Glomerular visceral epithelial cell (primary cell): ENCODE data around the gene CDC42EP3.

Source experiments
- DNase-seq: peaks from one replicate; pipeline ENCODE4 v3.0.0-alpha.2; 2016; ENCODE audit errors: extremely low spot score

Gene CDC42EP3

DNA sequence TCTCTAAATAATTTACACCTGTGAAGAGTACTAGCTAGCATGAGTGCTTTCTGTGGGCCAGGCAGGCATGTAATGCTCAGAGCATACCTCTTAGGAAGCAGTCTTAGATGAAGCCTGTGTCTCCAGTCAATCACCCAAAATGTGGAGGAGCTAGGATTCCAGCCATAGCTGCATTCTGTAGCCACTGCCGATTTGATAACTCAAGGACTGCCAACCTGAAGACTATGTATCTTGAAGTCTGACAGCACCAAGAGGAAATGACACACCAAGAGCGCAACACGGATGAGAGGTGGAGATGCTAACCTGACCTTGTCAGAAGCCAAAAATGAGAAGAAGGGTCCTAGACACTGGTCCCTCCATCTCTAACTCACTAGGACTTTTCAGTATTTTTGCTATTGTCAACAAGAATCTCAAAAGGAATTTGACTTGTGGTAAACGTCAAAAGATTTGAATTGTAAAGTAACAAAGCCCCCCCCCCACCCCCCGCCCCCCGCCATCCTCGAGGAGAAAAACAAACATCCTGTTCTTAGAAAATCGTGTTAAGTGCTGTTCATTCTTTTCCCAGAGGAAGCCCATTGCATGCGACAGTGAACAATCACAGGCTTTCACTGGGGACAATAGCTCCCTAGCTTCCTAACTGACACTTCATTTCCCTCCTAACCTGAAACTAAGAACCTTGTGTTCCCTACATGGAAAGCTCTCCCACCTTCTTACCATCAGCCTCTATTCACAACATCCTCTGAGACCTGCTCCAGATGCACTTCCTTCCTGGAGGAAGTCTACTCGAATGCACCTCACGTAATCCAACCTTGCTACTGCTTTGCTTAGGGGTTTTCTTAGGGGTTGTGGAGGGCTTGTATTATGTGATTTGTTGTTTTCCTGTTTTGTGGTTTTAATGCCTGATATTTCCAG, 14.7 kb downstream of the CDC42EP3 start:
- no peak for DNase-seq

DNA sequence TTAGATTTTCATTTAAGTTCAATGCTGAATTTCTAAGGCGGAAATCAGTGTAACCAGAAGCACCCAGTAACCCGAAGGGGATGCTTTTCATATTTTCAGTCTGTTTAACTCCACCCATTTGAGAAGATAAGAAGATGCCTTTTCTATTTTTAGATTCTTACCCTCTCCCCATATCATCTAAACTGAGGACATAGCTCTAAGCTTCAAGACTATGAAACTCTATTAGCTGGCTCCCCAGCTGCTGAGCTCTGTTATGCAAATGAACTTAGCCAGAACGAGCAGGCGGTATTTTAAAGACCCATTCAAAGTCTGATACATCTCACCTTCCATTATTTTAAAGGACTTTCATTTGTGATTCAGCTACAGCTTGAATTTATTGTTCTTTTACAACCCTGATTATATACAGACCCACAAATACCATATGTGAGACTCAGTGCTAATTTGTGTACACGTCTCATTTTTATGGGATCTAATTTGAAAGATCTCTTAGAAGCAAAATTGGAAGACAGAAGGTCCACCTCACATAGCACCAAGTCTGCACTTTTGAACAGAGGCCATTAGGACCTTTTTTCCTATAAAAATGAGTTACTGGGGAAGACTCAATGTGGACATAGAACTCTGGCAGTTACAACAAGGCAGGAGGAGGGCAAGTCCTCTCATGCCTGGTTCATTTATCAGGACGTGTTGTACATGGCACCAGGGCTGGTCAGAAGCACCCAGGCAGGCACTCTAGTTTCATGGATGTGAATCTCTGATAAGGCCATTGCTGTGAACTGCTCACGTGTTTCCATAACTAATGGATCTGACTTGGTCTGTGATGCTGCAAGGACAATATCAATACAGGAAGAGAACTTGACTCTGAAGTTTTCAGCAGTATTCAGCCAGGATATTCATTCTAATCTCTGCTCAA, 16.3 kb downstream of the CDC42EP3 start:
- no peak for DNase-seq

DNA sequence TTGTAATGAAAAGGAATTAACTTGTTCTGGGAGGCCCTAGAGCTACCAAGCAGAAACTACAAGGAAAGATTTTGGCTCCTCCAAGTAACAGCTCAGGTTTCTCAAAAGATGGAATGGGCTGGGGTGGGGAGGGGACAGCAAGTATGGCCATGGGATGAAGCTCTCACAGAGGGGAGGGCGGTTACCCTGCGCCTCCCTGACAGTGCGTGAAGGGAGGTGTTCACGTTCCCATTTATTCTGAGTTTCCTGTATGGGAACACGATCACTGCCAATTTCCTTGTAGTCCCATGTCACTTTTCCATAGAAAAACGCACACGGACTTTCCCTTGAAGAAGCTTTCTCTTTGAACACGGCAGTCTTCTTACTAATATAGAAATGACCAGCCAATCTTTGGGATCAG, 17.0 kb downstream of the CDC42EP3 start:
- no peak for DNase-seq

DNA sequence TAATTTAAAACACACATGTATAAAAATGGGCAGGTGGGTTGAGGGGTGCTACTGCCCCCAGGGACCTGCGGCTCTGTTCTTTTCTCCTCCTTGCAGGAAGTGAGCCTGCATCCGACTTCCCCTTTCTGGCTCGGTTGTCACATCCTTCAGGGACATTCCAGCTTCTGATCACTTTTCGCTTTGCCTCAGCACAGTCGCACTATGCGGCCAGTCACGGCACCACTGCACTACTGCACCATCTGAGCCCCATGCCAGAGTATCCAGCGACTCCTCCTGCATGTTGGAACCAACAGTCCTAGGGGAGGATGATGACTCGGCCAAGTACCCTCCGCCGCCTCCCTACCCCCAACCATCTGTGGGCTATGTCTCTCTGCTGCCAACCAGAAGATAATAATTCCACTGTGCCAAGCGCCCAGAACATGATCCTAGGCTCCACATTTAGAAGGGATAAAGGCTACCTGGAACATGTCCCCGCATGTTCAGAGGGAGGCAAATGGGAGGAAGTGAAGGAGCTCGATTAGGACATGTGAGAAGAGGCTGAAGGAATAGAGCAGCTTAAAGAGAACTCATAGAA, 17.6 kb downstream of the CDC42EP3 start:
- DNase-seq = peak; percentile 33

DNA sequence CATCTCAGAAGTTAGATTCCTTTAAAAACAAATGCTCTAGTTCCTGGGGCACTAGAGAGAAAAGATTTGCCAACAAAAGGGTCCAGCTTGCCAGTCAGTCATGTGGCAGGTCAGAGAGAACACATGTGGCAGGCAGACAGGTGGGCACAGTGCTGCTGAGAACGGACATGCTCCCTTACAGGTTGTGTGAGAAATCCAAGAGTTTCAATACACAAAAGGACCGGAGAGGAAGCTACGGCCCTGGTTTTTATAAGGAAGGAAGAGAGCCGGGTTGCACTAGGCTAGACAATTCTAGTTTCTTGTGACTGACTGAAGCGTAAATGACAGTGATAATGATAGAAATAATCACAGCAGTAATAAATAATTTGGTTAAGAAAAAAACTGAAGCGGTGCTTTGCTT, 18.3 kb downstream of the CDC42EP3 start:
- no peak for DNase-seq

DNA sequence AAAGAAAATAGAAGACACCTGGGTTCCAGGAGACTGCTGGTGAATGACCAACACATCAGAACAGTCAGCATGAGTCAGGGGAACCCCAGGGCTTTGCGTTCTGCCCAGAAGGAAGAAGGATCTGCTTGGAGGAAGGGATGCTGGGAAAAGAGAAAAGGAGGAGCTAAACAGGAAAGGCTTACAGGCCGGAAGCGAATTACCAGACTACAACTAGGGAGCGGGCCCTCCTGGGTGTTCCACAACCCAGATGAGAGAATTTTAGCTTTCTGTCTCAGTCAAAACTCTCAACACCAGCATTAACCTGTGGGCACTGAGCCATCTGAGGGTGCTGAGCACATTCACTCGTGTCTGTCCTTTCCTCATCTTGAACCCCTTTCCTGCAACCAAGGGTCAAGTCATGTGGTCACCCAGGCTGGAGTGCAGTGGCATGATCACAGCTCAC, 19.2 kb downstream of the CDC42EP3 start:
- peak; percentile 95 for DNase-seq

DNA sequence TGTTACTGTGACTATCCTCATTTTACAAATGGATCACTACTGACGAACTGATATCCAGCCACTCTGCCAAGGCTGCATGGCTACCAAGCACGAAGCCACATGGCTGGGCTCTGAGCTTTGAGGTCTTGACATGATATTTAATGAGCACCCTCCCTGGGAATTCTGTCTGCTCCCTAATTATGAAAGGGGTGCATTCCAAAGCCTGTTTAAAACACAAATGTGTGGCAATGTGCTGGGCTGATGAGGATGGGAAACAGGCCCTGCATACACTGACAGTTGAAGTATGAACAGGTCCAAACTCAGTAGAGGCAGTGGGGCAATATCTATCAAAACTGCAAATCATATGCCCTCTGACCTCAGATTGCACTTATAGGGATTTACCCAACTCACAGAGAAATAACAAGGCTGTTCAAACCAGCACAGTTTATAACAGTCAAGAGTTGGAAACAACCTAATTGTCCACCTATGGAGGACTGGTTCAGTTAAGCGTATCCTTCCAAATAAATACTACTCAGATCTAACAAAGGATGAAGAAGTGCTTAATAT, 20.8 kb downstream of the CDC42EP3 start:
- no peak for DNase-seq

DNA sequence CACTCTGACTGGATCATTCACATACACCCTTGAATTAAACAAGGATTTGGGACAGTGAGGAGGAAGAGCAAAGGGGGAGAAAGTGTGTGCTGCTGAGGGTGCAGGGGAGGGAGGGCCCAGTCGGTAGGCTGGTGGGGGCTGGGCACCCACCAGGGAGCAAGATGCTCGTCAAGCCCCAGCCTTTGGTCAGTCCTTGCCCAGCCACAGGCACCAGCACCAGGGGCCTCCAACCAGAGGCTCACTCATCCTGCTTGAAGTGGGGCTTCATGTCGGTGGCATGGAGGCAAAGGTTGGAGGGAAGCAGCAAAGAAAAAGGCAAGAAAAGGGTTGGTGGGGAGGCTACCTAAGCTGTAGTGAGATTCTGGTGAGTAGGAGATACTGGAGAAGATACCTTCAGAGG, 21.9 kb downstream of the CDC42EP3 start:
- DNase-seq = no peak

DNA sequence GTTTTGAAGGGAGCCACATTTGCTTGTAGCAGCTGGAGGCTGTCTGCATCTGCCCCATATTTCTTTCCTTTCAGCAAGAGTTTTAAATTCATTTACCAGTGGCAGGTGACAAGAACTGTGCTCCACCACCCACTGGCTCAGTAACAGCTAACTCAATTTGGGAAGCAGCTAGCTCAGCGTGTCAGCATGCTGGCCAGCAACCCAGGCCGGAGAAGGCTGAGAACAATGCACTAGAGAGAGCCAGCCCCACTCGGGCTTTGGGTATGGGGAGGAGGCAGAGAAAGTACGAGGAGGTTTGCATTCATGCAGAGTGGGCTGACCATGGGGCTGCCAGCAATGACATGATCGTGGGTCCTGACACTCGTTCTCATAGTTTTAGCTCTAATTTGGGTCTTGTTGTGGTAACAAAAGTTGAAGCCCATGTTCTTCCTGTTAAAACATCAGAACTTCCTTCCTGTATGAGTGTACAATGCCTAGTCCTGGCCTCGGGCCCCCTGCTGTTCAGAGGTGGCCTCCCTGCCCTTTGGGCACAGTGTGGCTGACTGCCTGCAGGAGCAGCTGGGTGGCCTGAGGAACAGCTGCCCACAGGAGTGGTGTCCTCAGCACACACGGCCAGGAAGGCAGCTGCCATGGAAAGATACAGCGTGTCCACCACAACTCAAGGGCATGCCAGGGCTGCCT, 23.0 kb downstream of the CDC42EP3 start:
- no peak for DNase-seq

DNA sequence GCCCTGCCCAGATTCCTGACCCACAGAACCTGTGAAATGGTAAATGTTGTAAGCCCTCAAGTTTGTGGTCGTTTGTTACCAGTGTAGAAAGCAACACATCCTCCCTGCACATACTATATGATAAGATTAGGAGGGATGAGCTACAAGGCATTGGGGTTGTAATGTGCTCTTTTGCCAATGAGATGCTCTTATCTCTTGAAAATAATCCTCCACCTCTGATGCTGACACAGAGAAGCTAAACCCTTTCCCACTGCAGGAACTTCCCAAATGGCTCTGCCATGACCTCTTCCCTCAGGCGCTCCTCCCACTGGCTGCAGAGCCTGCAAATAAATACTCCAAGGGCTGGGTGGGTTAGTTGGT, 23.5 kb downstream of the CDC42EP3 start:
- no peak for DNase-seq

DNA sequence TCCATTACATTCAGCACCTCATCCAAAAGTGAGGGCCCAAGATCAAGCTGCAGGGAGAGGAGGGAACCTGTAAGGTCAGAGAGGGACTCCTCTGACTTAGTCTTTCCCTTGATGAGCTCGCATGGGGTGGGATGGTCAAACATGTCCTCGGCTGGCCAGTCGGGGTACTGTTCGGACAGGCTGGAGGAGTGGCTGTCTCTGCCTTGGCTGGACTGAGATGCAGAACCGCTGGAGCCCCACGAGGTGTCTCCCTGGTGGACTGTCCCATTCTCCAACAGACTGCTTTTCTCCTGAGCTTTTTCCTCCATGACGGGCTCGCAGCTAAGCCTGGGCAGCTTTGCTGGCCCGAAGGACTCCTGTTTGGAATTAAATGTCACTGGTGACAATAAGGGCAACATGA, 25.6 kb downstream of the CDC42EP3 start:
- no peak for DNase-seq

DNA sequence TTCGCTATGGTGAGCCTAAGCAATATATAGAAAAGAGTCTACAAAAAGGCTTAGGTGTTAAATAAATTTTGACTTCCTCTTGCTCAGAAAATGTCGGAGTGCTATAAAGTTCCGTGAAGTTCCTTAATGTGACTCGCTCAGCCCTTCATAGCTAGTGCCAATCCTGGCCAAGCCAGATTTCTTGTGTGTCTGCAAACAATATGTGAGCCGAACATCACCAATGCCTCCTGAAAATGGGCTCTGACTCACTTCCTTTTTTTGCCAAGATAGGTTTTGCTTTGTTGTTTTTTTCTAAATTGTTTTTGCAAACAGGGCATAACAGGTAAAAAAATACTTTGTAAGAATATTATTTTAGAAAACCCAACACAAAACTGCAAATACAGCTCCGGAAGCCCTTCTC, 26.1 kb downstream of the CDC42EP3 start:
- peak; percentile 41 for DNase-seq

DNA sequence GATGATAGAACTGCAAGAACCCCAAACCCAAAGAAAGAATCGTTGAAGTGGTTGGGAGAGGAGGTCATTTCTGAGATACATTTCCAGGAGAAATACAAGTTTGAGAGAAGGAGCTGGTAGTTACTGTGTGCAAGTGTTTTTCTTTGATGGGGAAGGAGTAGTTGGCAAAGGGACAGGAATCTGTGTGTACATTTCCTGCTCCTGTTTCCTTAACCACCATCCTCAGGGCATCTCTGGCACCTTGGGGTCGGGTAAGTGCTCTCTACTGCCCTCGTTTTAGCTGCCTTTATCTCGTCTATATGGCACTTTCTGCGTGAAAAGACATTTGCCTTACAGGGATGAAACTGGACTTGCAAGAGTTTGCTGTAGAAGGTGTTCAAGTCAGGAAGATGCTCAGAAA, 27.3 kb downstream of the CDC42EP3 start:
- no peak for DNase-seq

DNA sequence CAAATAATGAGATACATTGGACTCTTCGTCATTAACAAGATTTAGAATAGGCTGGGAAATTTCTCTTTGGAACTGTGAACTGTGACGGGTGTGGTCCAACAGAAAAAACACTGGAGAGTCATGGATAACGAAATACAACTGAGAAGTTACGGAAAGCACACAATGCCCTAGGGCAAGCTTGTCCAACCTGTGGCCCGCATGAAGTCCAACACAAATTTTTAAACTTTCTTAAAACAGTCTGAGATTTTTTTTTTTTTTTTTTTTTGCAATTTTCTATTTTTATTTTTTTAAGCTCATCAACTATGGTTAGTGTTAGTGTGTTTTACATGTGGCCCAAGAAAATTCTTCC, 27.7 kb downstream of the CDC42EP3 start:
- no peak for DNase-seq

DNA sequence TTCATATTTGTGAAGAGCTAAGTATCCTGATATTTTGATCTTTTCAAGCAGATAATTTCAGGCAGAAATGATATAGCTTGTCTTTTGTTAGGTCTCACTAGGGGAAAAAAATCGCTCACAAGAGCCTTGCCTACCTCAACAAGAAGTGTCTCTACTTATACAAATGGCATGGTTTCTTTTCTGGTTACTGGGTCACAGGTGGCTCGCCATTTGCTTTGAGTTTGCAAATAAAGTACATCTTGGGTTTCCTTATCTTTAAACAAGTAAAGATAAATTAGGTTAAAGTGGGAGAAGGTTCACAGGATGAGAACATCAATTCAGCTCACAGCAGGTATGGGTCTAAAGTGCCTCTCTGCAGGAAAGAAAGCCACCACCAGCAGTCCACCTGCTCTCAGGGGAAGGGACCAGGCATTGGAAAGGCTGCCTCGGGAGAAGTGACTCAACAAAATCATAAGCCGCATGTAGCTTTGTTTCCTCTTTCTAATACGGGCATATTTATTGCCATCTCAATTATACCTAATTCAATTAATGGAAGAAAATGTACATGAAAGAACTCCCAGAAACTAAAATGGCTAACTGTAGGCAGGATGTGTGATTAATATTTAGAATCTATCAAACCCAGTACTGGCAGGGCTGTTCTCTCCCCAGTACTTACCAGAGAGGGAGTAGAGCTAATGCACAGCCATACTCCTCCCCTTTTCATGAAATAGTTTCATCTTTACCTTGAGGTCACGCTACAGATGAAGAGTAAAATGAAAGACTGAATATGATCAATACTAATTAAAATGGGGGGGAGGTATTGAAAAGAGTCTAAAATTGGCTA, 28.3 kb downstream of the CDC42EP3 start:
- no peak for DNase-seq

DNA sequence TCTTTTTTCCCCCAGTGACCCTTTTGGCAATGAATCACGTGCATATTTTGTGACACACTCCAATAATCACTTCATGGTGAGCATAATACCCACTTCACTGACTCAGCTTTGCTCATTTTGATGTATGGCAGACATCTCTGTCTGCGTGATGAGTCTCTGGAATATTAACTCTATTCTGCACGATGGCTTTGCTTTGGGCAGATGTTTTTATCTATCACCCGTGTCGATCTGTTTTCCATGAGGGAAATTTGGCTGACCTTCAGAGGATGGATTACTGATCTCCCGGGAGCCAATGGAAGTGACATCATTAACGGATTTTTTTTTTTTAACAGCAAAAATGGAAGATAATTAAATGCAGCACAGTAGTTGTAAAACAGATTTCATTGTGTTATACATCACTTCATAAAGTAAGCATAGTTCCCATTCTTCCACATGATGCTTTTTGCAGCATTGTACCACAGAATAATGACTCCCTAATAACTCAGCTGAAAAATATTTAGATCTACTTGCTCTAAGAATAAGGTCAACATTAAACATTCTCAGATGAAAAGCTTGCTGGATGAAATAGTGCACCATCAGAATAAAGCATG, 29.8 kb downstream of the CDC42EP3 start:
- peak; percentile 47 for DNase-seq

DNA sequence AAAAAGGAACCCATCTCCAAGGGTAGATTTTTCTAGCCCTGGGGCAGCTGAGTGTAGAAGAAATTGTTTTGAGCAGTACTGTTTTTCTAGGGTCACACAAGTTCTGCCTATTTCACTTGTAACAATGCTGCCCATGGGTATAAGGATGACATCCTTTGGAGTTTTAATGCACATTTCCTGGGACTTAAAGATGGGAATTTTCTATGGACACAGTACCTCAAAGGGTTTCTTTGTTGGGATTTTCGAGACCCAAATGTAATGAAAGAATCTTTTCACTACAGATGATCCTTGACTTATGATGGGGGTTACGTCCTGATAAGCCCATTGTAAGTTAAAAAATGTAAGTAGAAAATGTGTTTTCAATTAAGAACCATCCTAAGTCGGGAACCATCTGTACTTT, 31.8 kb downstream of the CDC42EP3 start:
- no peak for DNase-seq

DNA sequence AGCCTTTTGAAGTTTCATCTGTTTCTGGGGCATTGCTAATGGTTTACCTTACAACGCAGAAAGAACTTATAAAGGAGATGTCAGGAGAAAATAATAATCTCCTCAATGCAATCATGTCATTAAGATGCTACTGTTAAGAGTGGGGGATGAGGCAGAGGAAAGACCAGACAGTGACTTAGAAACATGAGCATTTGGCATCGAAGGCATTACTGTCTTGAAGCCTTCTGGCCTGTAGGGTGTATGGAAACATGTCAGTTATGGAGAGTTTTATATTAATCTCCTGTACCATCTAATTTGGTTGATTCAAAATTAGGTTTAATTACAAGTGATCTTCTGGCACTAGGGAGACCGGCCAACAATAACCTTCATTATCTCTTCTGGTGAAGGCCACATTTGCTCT, 32.5 kb downstream of the CDC42EP3 start:
- no peak for DNase-seq

DNA sequence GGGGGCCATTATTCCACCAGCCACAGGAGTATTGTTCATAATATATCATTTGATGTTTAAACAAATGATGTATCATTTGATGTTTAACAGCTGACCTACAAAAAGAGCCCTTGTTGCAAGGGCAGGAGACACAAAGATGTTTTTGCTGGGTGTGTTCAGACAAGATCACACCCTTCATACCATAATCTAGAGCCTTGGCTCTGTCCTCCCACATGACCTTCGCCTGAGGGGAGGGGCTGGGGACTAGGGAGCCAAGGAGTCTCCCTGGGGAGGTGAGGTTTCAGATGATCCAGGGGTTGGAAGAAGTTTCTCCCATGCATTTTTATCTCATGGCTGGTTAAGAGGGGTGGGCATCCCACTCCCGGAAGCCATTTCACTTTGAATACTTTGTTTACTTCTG, 33.5 kb downstream of the CDC42EP3 start:
- no peak for DNase-seq

DNA sequence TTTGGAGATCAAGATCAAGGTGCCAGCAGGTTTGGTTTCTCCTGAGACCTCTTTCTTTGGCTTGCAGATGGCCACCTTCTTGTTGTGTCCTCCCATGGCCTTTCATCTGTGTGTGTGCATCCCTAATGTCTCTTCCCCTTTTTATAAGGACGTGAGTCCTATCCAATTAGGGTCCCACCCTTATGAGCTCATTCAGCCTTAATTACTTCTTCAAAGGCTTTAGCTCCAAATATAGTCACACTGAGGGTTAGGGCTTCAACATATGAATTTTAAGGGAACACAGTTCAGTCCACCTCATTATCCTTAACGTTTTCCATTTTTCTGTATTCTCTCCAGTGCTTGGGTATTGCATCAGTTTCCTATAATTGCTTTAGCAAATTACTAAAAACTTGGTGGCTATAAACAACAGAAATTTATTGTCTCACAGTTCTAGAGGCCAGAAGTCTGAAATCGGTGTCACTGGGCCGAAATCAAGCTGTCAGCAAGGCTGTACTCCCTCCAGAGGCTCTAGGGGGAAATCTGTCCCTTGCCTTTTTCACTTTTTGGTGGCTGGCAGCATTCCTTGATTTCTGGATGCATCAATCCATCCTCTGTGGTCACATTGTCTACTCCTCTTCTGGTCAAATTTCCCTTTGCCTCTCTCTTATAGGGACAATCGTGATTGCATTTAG, 34.1 kb downstream of the CDC42EP3 start:
- DNase-seq = no peak
